ENCODE data around the gene TFF1.

TFF1 gene

GRCh38 chr21:42379426-42380215 is 13.3 kb upstream of the TFF1 start:
- no peak for DNase-seq

GRCh38 chr21:42378418-42378817 is 12.1 kb upstream of the TFF1 start:
- no peak for DNase-seq

- DNase-seq = no peak
Observed at GRCh38 chr21:42377951-42378340, 11.6 kb upstream of the TFF1 start.

GRCh38 chr21:42377211-42377950 is 11.0 kb upstream of the TFF1 start:
- DNase-seq = no peak

- no peak for DNase-seq
Observed at GRCh38 chr21:42376338-42376982, 10.1 kb upstream of the TFF1 start.

- no peak for DNase-seq
Observed at GRCh38 chr21:42375966-42376337, 9.6 kb upstream of the TFF1 start.

- no peak for DNase-seq
Observed at GRCh38 chr21:42375506-42375905, 9.2 kb upstream of the TFF1 start.

GRCh38 chr21:42374864-42375499 is 8.6 kb upstream of the TFF1 start:
- no peak for DNase-seq

- no peak for DNase-seq
Observed at GRCh38 chr21:42374457-42374856, 8.1 kb upstream of the TFF1 start.

- DNase-seq = no peak
Observed at GRCh38 chr21:42373908-42374455, 7.6 kb upstream of the TFF1 start.

- no peak for DNase-seq
Observed at GRCh38 chr21:42373196-42373907, 7.0 kb upstream of the TFF1 start.

GRCh38 chr21:42370894-42371654 is 4.7 kb upstream of the TFF1 start:
- DNase-seq = no peak

GRCh38 chr21:42369821-42370220 is 3.5 kb upstream of the TFF1 start:
- DNase-seq = no peak

- DNase-seq = no peak
Observed at GRCh38 chr21:42367367-42368165, 1.2 kb upstream of the TFF1 start.

GRCh38 chr21:42365770-42366169 is 565 bp downstream of the TFF1 start:
- DNase-seq = no peak

GRCh38 chr21:42364304-42364865 is 1.9 kb downstream of the TFF1 start:
- DNase-seq = no peak

- no peak for DNase-seq
Observed at GRCh38 chr21:42363312-42363711, 3.0 kb downstream of the TFF1 start.

- no peak for DNase-seq
Observed at GRCh38 chr21:42362700-42363099, 3.6 kb downstream of the TFF1 start.

- no peak for DNase-seq
Observed at GRCh38 chr21:42362198-42362597, 4.1 kb downstream of the TFF1 start.

GRCh38 chr21:42361286-42361685 is 5.0 kb downstream of the TFF1 start:
- DNase-seq = no peak

GRCh38 chr21:42360317-42360716 is 6.0 kb downstream of the TFF1 start:
- DNase-seq = no peak
